K562 (cell line): Measurements from ENCODE around the gene CELF6. TPM values are rescaled to one million over a fixed set of nuclear protein-coding genes. Genes with fewer than 3 reads are reported as not detected.

ENCODE experiments used
- ATF2 ChIP-seq: sonication (generic); formaldehyde crosslinking; IDR thresholded peaks from 2 replicates; pipeline ENCODE4 v1.8.1; 2022; ENCODE audit warnings: missing genetic modification reagents
- ETV6 ChIP-seq, 3 experiments: fragments of 150-350 bp in 1 of 3; sonication (generic) in 1 of 3; formaldehyde crosslinking in 1 of 3; IDR thresholded peaks; 2 replicates each; pipeline versions ENCODE4 v1.6.1 to v1.8.0; 2014 to 2022; ENCODE audit warnings: borderline replicate concordance in 2 of 3, low read depth in 2 of 3, antibody characterized with exemption in 1 of 3, low read length in 1 of 3, mild to moderate bottlenecking in 1 of 3, missing genetic modification reagents in 1 of 3
- GTF2E2 ChIP-seq: fragments of 200-800 bp; sonication (Bioruptor generic); IDR thresholded peaks from 2 replicates; pipeline ENCODE4 v1.6.1; 2016; ENCODE audit warnings: missing genetic modification characterization, missing compliant biosample characterization
- HMGXB4 ChIP-seq: sonication (generic); formaldehyde crosslinking; IDR thresholded peaks from 2 replicates; pipeline ENCODE4 v1.8.1; 2023; ENCODE audit warnings: mild to moderate bottlenecking, missing genetic modification reagents
- MEF2D ChIP-seq: conservative IDR thresholded peaks from 2 replicates; pipeline ENCODE4 v1.6.1; 2016; ENCODE audit warnings: low read depth, missing genetic modification characterization, missing compliant biosample characterization
- NCOR1 ChIP-seq: fragments of 450-650 bp; IDR thresholded peaks from 2 replicates; pipeline ENCODE4 v1.6.1; 2016; ENCODE audit warnings: mild to moderate bottlenecking, moderate library complexity
- NR1H2 ChIP-seq: sonication (generic); formaldehyde crosslinking; IDR thresholded peaks from 2 replicates; pipeline ENCODE4 v1.4.0; 2020; ENCODE audit warnings: mild to moderate bottlenecking, missing genetic modification reagents
- SNIP1 ChIP-seq: fragments of 450-650 bp; IDR thresholded peaks from 2 replicates; pipeline ENCODE4 v1.7.1; 2017; ENCODE audit warnings: low read depth, mild to moderate bottlenecking
- SPI1 ChIP-seq: IDR thresholded peaks from 2 replicates; pipeline ENCODE4 v1.6.1; 2011; ENCODE audit warnings: low read depth, low read length, control low read depth, borderline replicate concordance
- TFAP4 ChIP-seq: sonication (generic); formaldehyde crosslinking; IDR thresholded peaks from 2 replicates; pipeline ENCODE4 v1.8.0; 2022; ENCODE audit warnings: missing genetic modification reagents, mild to moderate bottlenecking, moderate library complexity, borderline replicate concordance
- ZBTB11 ChIP-seq, 3 experiments: fragments of 200-800 bp in 1 of 3; fragments of 250-450 bp in 1 of 3; fragments of 450-650 bp in 1 of 3; sonication (Bioruptor Pico) in 1 of 3; sonication (Bioruptor generic) in 1 of 3; formaldehyde crosslinking in 1 of 3; IDR thresholded peaks; 2 replicates each; pipeline versions ENCODE4 v1.6.1 to v1.8.0; 2016 to 2022; ENCODE audit warnings: mild to moderate bottlenecking in 2 of 3, missing genetic modification characterization in 2 of 3, missing compliant biosample characterization in 1 of 3, moderate library complexity in 1 of 3
- ZHX1 ChIP-seq: fragments of 150-350 bp; conservative IDR thresholded peaks from 2 replicates; pipeline ENCODE4 v1.6.1; 2014; ENCODE audit warnings: low read length
- ZNF12 ChIP-seq: sonication (generic); formaldehyde crosslinking; IDR thresholded peaks from 2 replicates; pipeline ENCODE4 v1.4.0; 2020; ENCODE audit warnings: mild to moderate bottlenecking, missing genetic modification reagents
- ZNF324 ChIP-seq: fragments of 250-450 bp; sonication (Bioruptor Pico); IDR thresholded peaks from 2 replicates; pipeline ENCODE4 v1.4.0; 2020; ENCODE audit warnings: mild to moderate bottlenecking
- ZNF511 ChIP-seq: sonication (generic); formaldehyde crosslinking; IDR thresholded peaks from 2 replicates; pipeline ENCODE4 v1.8.0; 2022; ENCODE audit warnings: mild to moderate bottlenecking, missing genetic modification reagents
- polyA plus RNA-seq, 8 experiments: library from polyadenylated mRNA; depleted of rRNA in 4 of 8; stranded (reverse) in 5 of 8; unstranded in 3 of 8; fragments of >200 nt; fragmentation: Nextera tagmentation in 2 of 8; fragmentation: Illumina TruSeq in 1 of 8; extraction: Ambion mirVana in 2 of 8; extraction: Trizol in 1 of 8; gene quantifications; 2 replicates each; pipeline versions ENCODE4 v1.2.1 to v1.2.3, GENCODE V29; 2011 to 2014; ENCODE audit warnings: inconsistent platforms in 1 of 8, missing spikeins in 1 of 8
- total RNA-seq, 7 experiments: library from RNA; depleted of rRNA in 6 of 7; stranded (reverse); fragments of >200 nt in 6 of 7; fragmentation: Illumina TruSeq in 2 of 7; extraction: Trizol in 2 of 7; gene quantifications; 2 replicates each; pipeline versions ENCODE4 v1.2.1 to v1.2.3, GENCODE V29; 2011 to 2021; ENCODE audit warnings: low replicate concordance in 1 of 7

Gene CELF6
- total and polyA plus RNA-seq, 9 of the 15 experiments (the other 6 are each of a cell fraction or from before 2014, with no cell fraction given), result 0.01 to 0.11 TPM; not detected in 7

- peak; percentile 75 for TF ChIP-seq TFAP4 (CRISPR knock-in tag)
- no peak for TF ChIP-seq NR1H2 (CRISPR knock-in tag)
- 0 out of 2 replicates have a peak, but pooled peaks have one; percentile 51 for TF ChIP-seq ZNF12 (CRISPR knock-in tag)
- no peak for TF ChIP-seq ZNF324 (CRISPR knock-in tag)
- peak in 1 of 3 experiments; percentile 67; a peak in 1 of 6 replicates for TF ChIP-seq ZBTB11 (CRISPR knock-in tag; IDR thresholded peaks at IDR 0.05)
- no peak for TF ChIP-seq ZHX1
- TF ChIP-seq GTF2E2 (tag), result no peak
- no peak for TF ChIP-seq ETV6 (IDR thresholded peaks at IDR 0.05; ENCODE audit: borderline replicate concordance in 1 of 2, low read depth in 2 of 2, low read length in 1 of 2)
- peak; percentile 90; the same call in 1 of the 2 replicates for TF ChIP-seq ETV6 (CRISPR knock-in tag; IDR thresholded peaks at IDR 0.05; ENCODE audit: borderline replicate concordance)
- no peak for TF ChIP-seq MEF2D
- TF ChIP-seq NCOR1, result no peak
- TF ChIP-seq SNIP1, result no peak
- TF ChIP-seq SPI1, result no peak
- TF ChIP-seq HMGXB4 (CRISPR knock-in tag), result peak; percentile 81; the same call in 1 of the 2 replicates
- peak; percentile 76; the same call in 1 of the 2 replicates for TF ChIP-seq ATF2 (CRISPR knock-in tag)
- TF ChIP-seq ZNF511, result peak; percentile 98
Observed at GRCh38 chr15:72319360-72319984, 485 bp downstream of the CELF6 start (continued).
